Activated CD8-positive, alpha-beta memory T cell treated with anti-CD3 and anti-CD28 coated beads for 36 hours (primary cell): ENCODE data around the gene SLC66A1. TPM values are rescaled to one million over a fixed set of nuclear protein-coding genes. Genes with fewer than 3 reads are reported as not detected.

Experiments
- total RNA-seq, 2 experiments: library from RNA; stranded (reverse); gene quantifications; one replicate each; pipeline ENCODE4 v1.2.3, GENCODE V29; 2021

Gene SLC66A1
- total RNA-seq, 2 experiments from 2014 or later, result 8.5 to 9.0 TPM

Other genes starting within 250 kb of the SLC66A1 start
- 100 to 1,000 TPM; 119 to 122 TPM for gene UBR4, start 102.1 kb upstream of the SLC66A1 start, total RNA-seq
- gene EMC1, start 60.8 kb upstream of the SLC66A1 start, total RNA-seq, result 10 to 100 TPM; 60.6 to 64.1 TPM
- 100 to 1,000 TPM; 139 TPM for gene MRTO4, start 60.5 kb upstream of the SLC66A1 start, total RNA-seq
- under 1 TPM; 0.38 to 0.51 TPM for gene AKR7A3, start 23.6 kb upstream of the SLC66A1 start, total RNA-seq
- 10 to 100 TPM; 40.1 to 44.1 TPM for gene AKR7A2, start 182 bp upstream of the SLC66A1 start, total RNA-seq
- 100 to 1,000 TPM; 292 to 298 TPM for gene CAPZB, start 173.2 kb downstream of the SLC66A1 start, total RNA-seq